Body of pancreas (tissue), 4 donors: Measurements from ENCODE around the gene DEDD2.

ENCODE experiments used
- POLR2A ChIP-seq, 3 donors: fragments of 450-650 bp; IDR thresholded peaks; one replicate each; pipeline ENCODE4 v1.6.1; 2016; ENCODE audit warnings: antibody characterized with exemption in 3 of 3, mild to moderate bottlenecking in 2 of 3
- TF ChIP-seq, protein P1 (sequence below), 7 experiments: fragments of 450-650 bp in 4 of 7; fragments of 200-600 bp in 3 of 7; sonication (generic) in 3 of 7; IDR thresholded peaks; one replicate each; pipeline ENCODE4 v1.5.1; 2016 to 2019; ENCODE audit warnings: antibody characterized with exemption in 7 of 7

DNA sequence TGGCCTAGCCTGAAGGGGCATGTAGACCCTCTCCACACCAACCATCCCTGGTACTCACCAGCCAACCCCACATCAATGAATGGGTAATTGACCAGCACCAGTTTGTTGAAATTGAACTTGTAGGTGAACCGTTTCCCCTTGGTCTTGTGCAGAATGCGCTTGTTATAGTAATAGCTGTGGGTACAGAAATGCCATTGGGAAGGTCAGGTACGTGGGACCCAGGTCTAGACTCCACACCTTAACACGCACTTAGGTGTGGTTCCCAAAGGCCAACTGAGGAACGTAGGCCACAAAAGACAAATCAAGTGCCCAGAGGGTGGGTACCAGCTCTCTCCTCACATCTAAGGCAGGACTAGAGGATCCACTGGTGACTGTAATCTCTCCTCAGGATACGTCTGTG lies 32.3 kb upstream of the DEDD2 start:
- TF ChIP-seq, protein P1, sequence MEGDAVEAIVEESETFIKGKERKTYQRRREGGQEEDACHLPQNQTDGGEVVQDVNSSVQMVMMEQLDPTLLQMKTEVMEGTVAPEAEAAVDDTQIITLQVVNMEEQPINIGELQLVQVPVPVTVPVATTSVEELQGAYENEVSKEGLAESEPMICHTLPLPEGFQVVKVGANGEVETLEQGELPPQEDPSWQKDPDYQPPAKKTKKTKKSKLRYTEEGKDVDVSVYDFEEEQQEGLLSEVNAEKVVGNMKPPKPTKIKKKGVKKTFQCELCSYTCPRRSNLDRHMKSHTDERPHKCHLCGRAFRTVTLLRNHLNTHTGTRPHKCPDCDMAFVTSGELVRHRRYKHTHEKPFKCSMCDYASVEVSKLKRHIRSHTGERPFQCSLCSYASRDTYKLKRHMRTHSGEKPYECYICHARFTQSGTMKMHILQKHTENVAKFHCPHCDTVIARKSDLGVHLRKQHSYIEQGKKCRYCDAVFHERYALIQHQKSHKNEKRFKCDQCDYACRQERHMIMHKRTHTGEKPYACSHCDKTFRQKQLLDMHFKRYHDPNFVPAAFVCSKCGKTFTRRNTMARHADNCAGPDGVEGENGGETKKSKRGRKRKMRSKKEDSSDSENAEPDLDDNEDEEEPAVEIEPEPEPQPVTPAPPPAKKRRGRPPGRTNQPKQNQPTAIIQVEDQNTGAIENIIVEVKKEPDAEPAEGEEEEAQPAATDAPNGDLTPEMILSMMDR (IDR thresholded peaks at IDR 0.05), result no peak
- no peak for TF ChIP-seq POLR2A (IDR thresholded peaks at IDR 0.05)
